ENCODE measurements around the gene RELA. TPM values are rescaled to one million over a fixed set of nuclear protein-coding genes. Genes with fewer than 3 reads are reported as not detected.

The RELA gene
- total RNA-seq, 1 donor from 2014 or later = 64.8 TPM

GRCh38 chr11:65621460-65621859, 41.3 kb downstream of the RELA start:
- Mint-ChIP-seq H3K27ac (no peak overlapping the region), H3K4me1 (ENCODE audit: unreplicated experiment) (peaks cover 5% of the 10 kb centered on the region), H3K9me3 (no peaks in the 10 kb centered on the region), H3K4me3 (no peak overlapping the region), H3K36me3 (no peaks in the 10 kb centered on the region), H3K27me3 (no peaks in the 10 kb centered on the region)
- DNase-seq (ENCODE audit: extremely low spot score, unreplicated experiment) = no peak
- TF ChIP-seq CTCF (conservative IDR thresholded peaks at IDR 0.05) = no peak

GRCh38 chr11:65620666-65621065, 42.0 kb downstream of the RELA start:
- Mint-ChIP-seq H3K4me1 (ENCODE audit: unreplicated experiment) (peaks cover 8% of the 10 kb centered on the region), H3K36me3 (no peaks in the 10 kb centered on the region), H3K4me3 (no peak overlapping the region), H3K27ac (no peak overlapping the region), H3K27me3 (no peaks in the 10 kb centered on the region), H3K9me3 (no peaks in the 10 kb centered on the region)
- DNase-seq (ENCODE audit: extremely low spot score, unreplicated experiment) = no peak
- no peak for TF ChIP-seq CTCF (conservative IDR thresholded peaks at IDR 0.05)

GRCh38 chr11:65619281-65619928, 43.3 kb downstream of the RELA start:
- H3K27me3 Mint-ChIP-seq = no peaks in the 10 kb centered on the region
- DNase-seq (ENCODE audit: extremely low spot score, unreplicated experiment) = no peak
- H3K27ac Mint-ChIP-seq = no peak overlapping the region
- TF ChIP-seq CTCF (conservative IDR thresholded peaks at IDR 0.05) = no peak
- no peaks in the 10 kb centered on the region for H3K9me3 Mint-ChIP-seq
- H3K36me3 Mint-ChIP-seq = no peaks in the 10 kb centered on the region
- no peak overlapping the region for H3K4me3 Mint-ChIP-seq
- peaks cover 8% of the 10 kb centered on the region for H3K4me1 Mint-ChIP-seq (ENCODE audit: unreplicated experiment)

GRCh38 chr11:65618763-65619162, 44.0 kb downstream of the RELA start:
- Mint-ChIP-seq H3K4me1 (ENCODE audit: unreplicated experiment) (peaks cover 8% of the 10 kb centered on the region), H3K27ac (no peak overlapping the region), H3K9me3 (no peaks in the 10 kb centered on the region), H3K36me3 (no peaks in the 10 kb centered on the region), H3K27me3 (no peaks in the 10 kb centered on the region), H3K4me3 (no peak overlapping the region)
- no peak for DNase-seq (ENCODE audit: extremely low spot score, unreplicated experiment)
- no peak for TF ChIP-seq CTCF (conservative IDR thresholded peaks at IDR 0.05)

- no peaks in the 10 kb centered on the region for H3K27me3 Mint-ChIP-seq
- no peak for TF ChIP-seq CTCF (conservative IDR thresholded peaks at IDR 0.05)
- H3K9me3 Mint-ChIP-seq = no peaks in the 10 kb centered on the region
- peaks cover 8% of the 10 kb centered on the region for H3K4me1 Mint-ChIP-seq (ENCODE audit: unreplicated experiment)
- DNase-seq (ENCODE audit: extremely low spot score, unreplicated experiment) = no peak
- no peak overlapping the region for H3K27ac Mint-ChIP-seq
- no peaks in the 10 kb centered on the region for H3K36me3 Mint-ChIP-seq
- no peak overlapping the region for H3K4me3 Mint-ChIP-seq
Observed at GRCh38 chr11:65617990-65618751, 44.5 kb downstream of the RELA start.

All from type B pancreatic cell (in vitro differentiated cells).